LNCAP (cell line): ENCODE data around the gene LRRC45.
A peak's percentile ranks its signal among the peaks of the same experiment; 100 is the strongest.

Experiments
- TF ChIP-seq, protein P1 (sequence below): fragments of 450-650 bp; IDR thresholded peaks from 2 replicates; pipeline ENCODE4 v1.5.1; 2017; ENCODE audit warnings: mild to moderate bottlenecking

The LRRC45 gene

DNA sequence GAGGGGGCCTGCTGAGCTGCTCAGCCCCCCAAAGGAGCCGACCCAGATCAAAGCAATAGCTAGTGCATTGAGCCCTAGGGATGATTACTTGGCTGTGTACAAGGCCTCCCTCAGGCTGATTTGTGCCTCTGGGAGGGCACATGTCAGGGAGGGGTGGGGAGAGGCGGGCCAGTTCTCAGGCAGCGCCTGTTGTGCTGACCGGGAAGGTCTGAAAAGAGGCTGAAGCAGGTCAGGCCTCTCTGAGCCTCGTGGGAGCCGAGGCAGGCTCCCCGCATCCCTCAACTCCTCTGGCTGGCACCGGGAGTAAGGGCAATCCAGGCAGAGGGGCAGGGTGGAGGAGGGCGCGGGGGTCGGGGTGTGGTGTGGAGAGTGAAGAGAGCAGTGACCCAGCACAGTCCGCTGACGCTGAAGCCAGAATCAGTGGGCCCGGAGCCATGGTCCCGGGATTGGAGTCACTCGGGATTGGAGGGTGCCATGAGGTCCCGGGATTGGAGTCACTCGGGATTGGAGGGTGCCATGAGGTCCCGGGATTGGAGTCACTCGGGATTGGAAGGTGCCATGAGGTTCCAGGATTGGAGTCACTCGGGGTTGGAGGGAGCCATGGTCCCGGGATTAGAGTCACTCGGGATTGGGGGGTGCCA is 11.4 kb downstream of the LRRC45 start:
- TF ChIP-seq, protein P1, sequence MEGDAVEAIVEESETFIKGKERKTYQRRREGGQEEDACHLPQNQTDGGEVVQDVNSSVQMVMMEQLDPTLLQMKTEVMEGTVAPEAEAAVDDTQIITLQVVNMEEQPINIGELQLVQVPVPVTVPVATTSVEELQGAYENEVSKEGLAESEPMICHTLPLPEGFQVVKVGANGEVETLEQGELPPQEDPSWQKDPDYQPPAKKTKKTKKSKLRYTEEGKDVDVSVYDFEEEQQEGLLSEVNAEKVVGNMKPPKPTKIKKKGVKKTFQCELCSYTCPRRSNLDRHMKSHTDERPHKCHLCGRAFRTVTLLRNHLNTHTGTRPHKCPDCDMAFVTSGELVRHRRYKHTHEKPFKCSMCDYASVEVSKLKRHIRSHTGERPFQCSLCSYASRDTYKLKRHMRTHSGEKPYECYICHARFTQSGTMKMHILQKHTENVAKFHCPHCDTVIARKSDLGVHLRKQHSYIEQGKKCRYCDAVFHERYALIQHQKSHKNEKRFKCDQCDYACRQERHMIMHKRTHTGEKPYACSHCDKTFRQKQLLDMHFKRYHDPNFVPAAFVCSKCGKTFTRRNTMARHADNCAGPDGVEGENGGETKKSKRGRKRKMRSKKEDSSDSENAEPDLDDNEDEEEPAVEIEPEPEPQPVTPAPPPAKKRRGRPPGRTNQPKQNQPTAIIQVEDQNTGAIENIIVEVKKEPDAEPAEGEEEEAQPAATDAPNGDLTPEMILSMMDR: no peak

DNA sequence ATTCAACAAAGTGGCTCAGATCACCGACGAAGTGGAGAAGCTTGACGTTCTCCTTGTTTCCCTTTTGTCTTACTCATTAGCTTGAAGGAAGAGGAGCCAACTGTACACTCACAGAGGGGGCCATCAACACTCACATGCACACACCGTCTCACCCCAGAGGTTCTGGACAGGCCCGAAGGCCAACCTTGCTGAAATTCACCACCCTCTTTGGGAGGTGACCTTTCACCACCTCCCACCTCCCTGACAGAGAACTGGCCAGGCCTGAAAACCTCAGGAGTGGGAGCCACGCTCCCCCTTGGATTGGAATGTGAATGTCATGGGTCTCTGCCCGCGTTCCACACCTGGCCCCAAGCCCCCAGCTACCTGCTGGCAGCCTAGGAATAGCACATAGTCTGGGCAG is 12.4 kb downstream of the LRRC45 start:
- TF ChIP-seq, protein P1: no peak

GRCh38 chr17:82035956-82036633 is 13.0 kb downstream of the LRRC45 start:
- TF ChIP-seq, protein P1: no peak

GRCh38 chr17:82036634-82037091 is 13.6 kb downstream of the LRRC45 start:
- TF ChIP-seq, protein P1: no peak

- TF ChIP-seq, protein P1: peak; percentile 85
Observed at GRCh38 chr17:82037092-82037888, 14.2 kb downstream of the LRRC45 start, which contains the start of gene DCXR. TSS of gene DCXR (minus strand) at chr17:82037697. CDS start at chr17:82037682, 15 bp downstream.

GRCh38 chr17:82037889-82038195 is 14.7 kb downstream of the LRRC45 start:
- TF ChIP-seq, protein P1: no peak

DNA sequence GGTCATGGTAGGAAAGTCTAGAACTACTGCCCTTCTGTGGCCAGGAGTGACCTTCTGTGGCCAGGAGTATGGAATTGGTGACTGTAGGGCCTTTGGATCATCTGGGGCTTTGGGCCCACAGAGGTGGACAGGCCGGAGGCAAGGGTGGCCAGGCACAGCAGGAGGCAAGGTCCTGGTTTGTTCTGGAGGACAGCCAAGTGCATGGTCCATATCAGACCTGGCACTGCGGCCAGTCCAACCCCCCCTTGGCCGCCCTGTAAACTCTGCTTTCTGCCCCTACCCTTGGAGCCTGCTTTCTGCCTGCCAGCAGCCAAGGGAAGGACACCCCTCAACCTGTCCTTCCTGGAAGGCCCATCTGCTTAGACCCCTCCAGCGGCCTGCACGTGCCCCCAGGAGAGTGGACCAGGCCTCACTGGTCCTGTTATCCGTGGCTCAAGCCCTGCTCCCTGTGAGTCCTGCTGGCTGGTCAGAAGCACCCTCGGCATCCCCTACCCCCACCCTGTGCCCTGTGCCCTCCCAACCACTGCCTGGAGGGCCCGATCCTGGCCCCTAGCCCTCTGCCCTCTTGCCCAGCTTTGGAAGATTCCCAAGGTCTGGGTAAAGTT is 16.7 kb downstream of the LRRC45 start:
- TF ChIP-seq, protein P1: no peak
